Measurements from ENCODE around the gene GPNMB.

DNA sequence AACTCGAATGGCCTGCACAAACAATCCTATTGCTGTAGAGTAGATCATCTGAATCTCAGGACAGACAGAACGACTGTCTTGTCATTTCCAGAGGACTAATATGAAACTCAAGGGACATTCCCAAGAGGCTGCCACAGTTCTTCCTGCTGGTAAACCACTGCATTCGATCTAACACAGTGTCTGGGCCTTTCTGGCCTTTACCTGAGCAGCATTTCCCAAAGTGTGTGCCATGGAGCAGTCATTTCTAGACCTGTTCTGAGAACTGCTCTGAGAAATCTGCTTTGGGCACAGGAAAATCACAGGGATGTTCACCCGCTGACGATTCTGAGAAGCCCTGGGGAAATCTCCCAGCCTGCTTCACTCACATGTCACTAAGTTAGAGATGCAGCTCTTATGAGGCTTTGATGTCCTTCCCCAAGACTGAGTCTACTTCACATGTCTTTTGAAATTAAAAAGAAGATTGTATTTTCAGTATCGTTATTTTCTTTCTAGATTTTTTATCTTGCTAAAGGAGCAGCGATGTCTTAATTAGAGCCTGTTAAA, 18.4 kb downstream of the GPNMB start:
- no peak for TF ChIP-seq CTCF (conservative IDR thresholded peaks at IDR 0.05)
- TF ChIP-seq EZH2 (IDR thresholded peaks at IDR 0.05; ENCODE audit: low read depth) = no peak
